NCI-H345 treated with DMSO at 0.1 percent for 48 hours (cell line): ENCODE measurements around the gene SMIM34.
"Not testable (repeated sequence)": the region's sequence is repeated elsewhere in the genome, so short reads cannot be mapped to it uniquely, and the experiment has no call there.

ENCODE experiments used
- DNase-seq: peaks from one replicate; lab custom pipeline; 2025; ENCODE audit not compliant: unreplicated experiment; lab: John Stamatoyannopoulos, UW

The SMIM34 gene, protein sequence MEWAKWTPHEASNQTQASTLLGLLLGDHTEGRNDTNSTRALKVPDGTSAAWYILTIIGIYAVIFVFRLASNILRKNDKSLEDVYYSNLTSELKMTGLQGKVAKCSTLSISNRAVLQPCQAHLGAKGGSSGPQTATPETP

GRCh38 chr21:34423805-34424204 is at the start of gene SMIM34:
Gene SMIM34, minus strand, starts transcription at chr21:34423951. Its CDS starts 112 bp downstream, at chr21:34423839.
- not testable (repeated sequence) for DNase-seq

GRCh38 chr21:34467333-34467732 is 43.6 kb upstream of the SMIM34 start:
- DNase-seq = not testable (repeated sequence)

- not testable (repeated sequence) for DNase-seq
Measured at GRCh38 chr21:34459426-34459825, 35.7 kb upstream of the SMIM34 start.

DNA sequence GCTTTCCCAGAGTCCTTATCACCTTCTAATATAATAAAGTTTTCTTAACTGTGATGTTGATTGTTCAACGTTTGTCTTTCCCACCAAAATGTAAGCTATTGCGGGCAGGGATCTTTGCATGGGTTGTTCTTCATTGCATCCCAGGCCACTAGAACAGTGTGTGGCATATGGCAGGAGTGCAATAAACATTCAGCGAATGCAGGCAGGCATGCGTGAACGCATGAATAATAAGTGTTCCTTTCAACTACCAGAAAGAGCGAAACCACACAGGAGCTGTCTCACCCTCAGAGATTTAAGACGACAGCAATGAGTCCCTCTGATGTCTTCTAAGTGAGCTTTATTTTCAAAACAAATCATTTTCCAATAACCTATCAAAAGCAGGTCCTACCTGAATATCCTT is 34.5 kb upstream of the SMIM34 start:
- not testable (repeated sequence) for DNase-seq

DNA sequence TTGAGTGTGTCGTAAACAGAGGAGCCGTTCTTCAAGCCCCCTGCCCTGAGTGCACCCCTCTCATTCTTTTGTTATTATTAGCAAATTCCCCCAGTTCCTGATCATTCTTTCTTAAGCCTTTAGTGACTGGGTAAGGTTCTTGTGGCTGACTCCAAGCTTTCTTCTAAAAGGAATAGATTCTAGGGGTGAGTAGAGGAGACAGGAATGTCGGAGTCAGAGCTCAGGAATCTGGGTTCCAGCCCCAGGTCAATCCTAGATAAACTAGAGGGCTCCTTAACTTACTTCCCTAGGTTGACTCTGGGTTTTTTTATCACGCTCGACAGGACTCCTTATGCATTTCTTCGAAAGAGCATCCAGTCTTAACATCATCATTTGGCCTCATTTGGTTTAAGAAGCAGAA is 32.4 kb upstream of the SMIM34 start:
- not testable (repeated sequence) for DNase-seq

DNA sequence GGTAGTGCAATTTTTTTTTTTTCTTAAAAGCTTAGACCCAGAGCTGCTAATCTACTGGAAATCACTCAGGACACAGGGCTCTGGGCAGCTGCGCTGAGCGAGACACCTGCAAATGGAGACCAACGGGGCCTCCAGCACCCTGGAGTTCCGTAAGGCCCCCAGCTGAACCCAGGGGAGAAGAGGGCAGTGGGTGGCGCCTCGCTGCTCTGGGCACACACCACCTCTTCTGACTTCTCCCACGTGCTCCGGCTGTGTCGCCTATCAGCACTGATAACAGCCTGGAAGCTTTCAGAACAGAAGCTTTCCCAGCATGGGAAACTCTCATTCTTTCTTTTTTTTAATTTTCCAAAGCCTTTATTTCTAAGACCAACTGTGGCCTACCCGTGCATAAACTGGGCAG is 31.9 kb upstream of the SMIM34 start:
- DNase-seq = not testable (repeated sequence)

DNA sequence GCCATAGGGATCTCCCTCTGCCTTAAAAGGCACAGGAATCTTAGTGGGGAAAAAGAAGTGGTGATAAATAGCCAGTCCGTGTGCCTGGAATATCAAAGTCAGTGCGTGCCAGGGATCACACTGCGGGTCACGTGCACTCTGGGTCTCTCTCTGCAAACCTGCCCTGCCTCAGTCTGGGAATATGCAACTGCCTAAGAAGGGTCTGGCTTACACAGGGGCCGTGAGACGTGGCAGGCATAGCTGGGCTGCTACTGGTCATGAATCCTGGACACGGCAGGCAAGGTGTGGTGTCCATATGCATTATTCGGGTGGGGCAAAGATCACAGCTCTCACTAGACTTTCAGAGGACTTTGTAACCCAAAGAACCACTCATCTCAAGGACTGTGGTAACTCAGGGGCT is 23.3 kb upstream of the SMIM34 start:
- DNase-seq = not testable (repeated sequence)

DNA sequence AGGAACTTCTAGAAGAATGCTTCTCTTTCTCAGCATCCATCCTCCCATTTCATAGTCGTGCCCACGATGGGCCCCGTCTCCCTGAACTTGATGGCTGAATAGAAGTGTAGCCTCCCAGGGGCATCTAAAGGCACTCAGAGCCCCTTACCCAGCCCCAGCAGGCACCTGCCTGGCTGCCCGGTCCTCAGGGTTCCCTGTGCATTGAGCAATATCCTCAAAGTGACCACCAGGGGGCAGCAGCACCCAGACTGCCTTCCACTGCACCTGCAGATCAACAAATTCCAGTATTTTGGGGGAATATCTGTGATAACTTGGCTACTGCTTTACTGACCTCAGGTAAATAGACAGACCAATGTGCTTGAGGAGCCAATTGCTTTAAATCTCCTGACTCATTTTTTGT is 19.7 kb upstream of the SMIM34 start:
- DNase-seq = not testable (repeated sequence)

DNA sequence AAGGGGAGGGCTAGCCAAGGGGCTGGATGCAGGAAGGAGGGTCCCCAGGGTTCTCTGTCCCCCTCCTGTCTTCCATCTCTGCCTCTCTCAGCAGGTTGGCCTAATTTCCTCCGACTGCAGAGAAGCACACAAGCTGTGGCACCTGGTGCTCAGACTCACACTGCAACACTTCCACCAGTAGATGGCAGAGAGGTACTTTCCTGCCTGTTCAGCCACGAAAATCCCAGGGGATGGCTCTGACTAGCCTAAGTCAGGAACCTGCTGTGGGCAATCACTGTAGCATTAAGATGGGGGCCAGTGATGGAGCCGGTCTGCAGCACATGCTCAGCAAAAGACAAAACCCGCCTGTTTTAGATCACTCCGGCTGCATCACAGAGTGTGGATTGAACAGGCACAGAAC is 6.0 kb upstream of the SMIM34 start:
- DNase-seq = not testable (repeated sequence)

DNA sequence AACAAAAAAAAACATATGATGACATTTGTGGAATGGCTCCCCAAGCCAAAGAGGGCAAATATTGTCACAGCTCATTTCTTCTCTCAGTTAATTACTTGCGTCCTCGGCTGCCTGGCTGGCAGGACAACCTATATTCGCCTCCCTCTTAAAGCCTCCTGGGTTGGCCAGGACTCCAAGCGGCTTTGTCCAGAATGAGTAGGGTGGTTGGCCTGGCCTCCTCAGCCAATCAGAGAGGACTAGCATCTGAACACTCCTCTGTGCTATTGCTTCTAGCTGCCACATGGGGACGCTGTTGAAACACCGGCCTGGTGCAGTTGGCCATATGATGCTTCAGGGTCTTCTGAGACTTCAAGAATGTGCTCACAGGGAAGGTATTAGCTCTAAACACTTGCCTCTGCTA is 4.7 kb upstream of the SMIM34 start:
- DNase-seq = not testable (repeated sequence)

GRCh38 chr21:34427339-34427738 is 3.6 kb upstream of the SMIM34 start:
- DNase-seq = not testable (repeated sequence)

GRCh38 chr21:34417448-34418077 is 6.2 kb downstream of the SMIM34 start:
- not testable (repeated sequence) for DNase-seq

GRCh38 chr21:34407294-34407693 is 16.5 kb downstream of the SMIM34 start:
- DNase-seq = not testable (repeated sequence)

DNA sequence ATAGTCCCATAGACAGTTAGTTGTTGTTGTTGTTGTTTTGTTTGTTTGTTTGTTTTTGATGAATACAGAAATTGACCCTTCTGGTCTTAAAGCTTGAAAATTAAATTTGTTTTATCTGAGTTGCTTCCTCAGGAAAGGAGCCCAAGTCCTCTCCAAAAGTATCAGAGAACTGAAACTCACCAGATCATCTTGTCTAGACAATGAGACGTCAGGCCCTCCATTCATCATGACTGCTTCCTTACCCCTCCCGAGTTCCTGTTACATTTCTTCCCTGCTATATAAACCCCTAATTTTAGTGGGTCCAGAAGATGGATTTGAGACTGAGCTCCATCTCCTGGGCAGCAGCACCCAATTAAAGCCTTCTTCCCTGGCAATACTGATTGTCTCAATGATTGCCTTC is 17.1 kb downstream of the SMIM34 start:
- not testable (repeated sequence) for DNase-seq

GRCh38 chr21:34406102-34406501 is 17.6 kb downstream of the SMIM34 start:
- not testable (repeated sequence) for DNase-seq

DNA sequence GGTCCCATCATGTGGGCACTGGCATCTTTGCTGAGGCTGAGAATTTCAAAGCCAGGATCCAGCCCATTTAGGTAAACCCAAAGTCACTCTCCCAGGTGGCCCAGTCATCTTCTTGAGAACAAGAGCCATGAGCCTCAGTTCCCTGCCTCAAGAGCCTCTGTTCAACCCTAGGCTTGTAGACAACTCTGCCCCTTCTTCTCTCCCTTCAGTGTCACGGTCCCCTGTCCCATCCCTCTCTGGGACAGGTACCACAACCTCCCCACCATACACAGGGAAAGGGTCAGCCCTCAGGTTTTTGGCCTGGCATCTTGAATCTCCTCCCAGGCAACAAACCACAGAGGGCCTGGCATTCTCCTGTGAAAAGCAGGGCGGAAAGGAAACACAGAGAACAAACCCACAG is 18.1 kb downstream of the SMIM34 start:
- DNase-seq = not testable (repeated sequence)

- DNase-seq = not testable (repeated sequence)
Measured at GRCh38 chr21:34404742-34405141, 19.0 kb downstream of the SMIM34 start.

GRCh38 chr21:34400522-34400921 is 23.2 kb downstream of the SMIM34 start:
- DNase-seq = not testable (repeated sequence)

GRCh38 chr21:34383724-34384415 is 39.9 kb downstream of the SMIM34 start:
- not testable (repeated sequence) for DNase-seq

GRCh38 chr21:34383138-34383537 is 40.6 kb downstream of the SMIM34 start:
- DNase-seq = not testable (repeated sequence)

- DNase-seq = not testable (repeated sequence)
Measured at GRCh38 chr21:34375619-34375972, 48.2 kb downstream of the SMIM34 start.

- DNase-seq = not testable (repeated sequence)
Measured at GRCh38 chr21:34374940-34375618, 48.7 kb downstream of the SMIM34 start, which contains the start of gene SMIM11. Gene SMIM11, plus strand, starts transcription at chr21:34375507. Its CDS starts 3,998 bp downstream, at chr21:34379505.
